ENCODE data around the gene RNF138.

GRCh38 chr18:32177530-32177929 is 85.9 kb downstream of the RNF138 start:
- no peak for TF ChIP-seq CTCF (IDR thresholded peaks at IDR 0.05)
- no peak for TF ChIP-seq POLR2A (IDR thresholded peaks at IDR 0.05)
